WERI-Rb-1 (cell line): ENCODE data around the gene TRPV4.

ENCODE experiments used
- DNase-seq: peaks from one replicate; pipeline ENCODE4 v3.0.0-alpha.2; 2020
- H3K27ac ChIP-seq: fragments of 250-450 bp; sonication (Bioruptor Pico); 2 replicates; pipeline ENCODE4 v1.5.1; 2020; ENCODE audit warnings: mild to moderate bottlenecking, moderate library complexity
- H3K27me3 ChIP-seq: fragments of 250-450 bp; sonication (Bioruptor Pico); 2 replicates; pipeline ENCODE4 v1.5.1; 2021; ENCODE audit warnings: mild to moderate bottlenecking, low read depth, moderate library complexity; ENCODE audit not compliant: insufficient read depth, severe bottlenecking
- H3K36me3 ChIP-seq: fragments of 250-450 bp; sonication (Bioruptor Pico); 2 replicates; pipeline ENCODE4 v1.5.1; 2020; ENCODE audit warnings: mild to moderate bottlenecking, moderate library complexity
- H3K4me3 ChIP-seq: 2 replicates; pipeline ENCODE4 v1.5.1; 2011; ENCODE audit warnings: low read depth, mild to moderate bottlenecking, control low read depth, low read length
- H3K9me3 ChIP-seq: fragments of 250-450 bp; sonication (Bioruptor Pico); 2 replicates; pipeline ENCODE4 v1.5.1; 2021; ENCODE audit warnings: mild to moderate bottlenecking, moderate library complexity; ENCODE audit not compliant: severe bottlenecking
- TF ChIP-seq, protein P1 (sequence below): IDR thresholded peaks from 2 replicates; pipeline ENCODE4 v1.5.1; 2011; ENCODE audit warnings: low read depth, mild to moderate bottlenecking, control low read depth, inconsistent platforms, low read length

Gene TRPV4

DNA sequence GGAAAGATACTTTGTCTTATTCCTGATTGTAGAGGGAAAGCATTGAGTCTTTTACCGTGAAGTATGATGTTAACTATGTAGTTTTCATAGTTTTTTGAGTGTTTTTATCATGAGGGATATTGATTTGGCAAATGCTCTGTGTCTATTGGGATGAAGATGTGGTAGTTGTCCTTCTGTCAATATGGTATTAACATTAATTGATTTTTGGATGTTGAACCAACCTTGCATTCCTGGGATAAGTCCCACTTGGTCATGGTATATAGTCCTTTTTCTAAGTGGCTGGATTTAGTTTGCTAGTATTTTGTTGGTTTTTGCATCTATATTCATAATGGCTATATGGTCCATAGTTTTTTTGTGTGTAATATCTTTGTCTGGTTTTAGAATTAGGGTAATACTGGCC, 76.7 kb downstream of the TRPV4 start:
- Histone ChIP-seq H3K27me3 (no peaks in the 10 kb centered on the region), H3K4me3 (no peak overlapping the region), H3K9me3 (peaks cover 5% of the 10 kb centered on the region), H3K27ac (no peak overlapping the region), H3K36me3 (peaks cover 33% of the 10 kb centered on the region)
- DNase-seq, result no peak
- TF ChIP-seq, protein P1, sequence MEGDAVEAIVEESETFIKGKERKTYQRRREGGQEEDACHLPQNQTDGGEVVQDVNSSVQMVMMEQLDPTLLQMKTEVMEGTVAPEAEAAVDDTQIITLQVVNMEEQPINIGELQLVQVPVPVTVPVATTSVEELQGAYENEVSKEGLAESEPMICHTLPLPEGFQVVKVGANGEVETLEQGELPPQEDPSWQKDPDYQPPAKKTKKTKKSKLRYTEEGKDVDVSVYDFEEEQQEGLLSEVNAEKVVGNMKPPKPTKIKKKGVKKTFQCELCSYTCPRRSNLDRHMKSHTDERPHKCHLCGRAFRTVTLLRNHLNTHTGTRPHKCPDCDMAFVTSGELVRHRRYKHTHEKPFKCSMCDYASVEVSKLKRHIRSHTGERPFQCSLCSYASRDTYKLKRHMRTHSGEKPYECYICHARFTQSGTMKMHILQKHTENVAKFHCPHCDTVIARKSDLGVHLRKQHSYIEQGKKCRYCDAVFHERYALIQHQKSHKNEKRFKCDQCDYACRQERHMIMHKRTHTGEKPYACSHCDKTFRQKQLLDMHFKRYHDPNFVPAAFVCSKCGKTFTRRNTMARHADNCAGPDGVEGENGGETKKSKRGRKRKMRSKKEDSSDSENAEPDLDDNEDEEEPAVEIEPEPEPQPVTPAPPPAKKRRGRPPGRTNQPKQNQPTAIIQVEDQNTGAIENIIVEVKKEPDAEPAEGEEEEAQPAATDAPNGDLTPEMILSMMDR, result no peak

DNA sequence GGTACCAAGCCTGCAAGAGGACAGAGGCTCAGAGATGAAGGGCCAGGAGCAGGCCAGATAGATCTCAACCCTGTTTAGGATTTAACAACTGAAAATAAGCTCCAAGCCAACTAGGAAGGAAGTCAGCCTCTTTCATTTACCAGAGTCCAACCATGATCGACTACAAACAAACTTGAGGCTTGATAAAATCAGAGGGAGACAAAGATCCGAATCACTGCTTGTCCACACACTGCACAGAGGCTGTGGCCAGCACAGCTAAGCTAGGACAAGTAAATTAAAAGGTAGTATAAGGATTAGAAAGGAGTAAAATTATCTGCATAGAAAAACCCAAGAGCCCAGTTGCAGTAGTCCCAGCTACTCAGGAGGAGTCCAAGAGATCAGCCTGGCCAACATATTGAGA, 79.2 kb downstream of the TRPV4 start:
- Histone ChIP-seq H3K9me3 (peaks cover 5% of the 10 kb centered on the region), H3K27ac (peak overlapping the region; percentile 25; the same call in 1 of the 2 replicates)
- no peak for DNase-seq

DNA sequence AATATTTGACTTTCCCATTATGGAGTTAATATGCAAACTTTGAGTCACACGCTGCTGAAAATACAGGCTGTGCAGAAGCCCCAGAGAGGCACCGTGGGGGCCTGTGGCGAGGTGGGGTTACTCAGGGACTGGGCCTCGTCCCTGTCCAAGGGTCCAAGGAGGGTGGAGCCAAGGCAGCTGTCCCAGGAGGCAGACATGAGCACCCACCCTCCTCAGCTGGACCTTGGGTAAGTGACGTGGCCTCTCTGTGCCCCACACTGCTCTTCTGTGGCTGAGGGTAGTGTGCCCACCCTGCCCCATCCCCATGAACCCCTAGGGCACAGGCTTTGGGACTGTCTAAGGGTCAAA, 80.2 kb downstream of the TRPV4 start:
- peaks cover 36% of the 10 kb centered on the region for H3K36me3 ChIP-seq
- H3K27ac ChIP-seq, result peak overlapping the region; percentile 63

More for the DNA sequence above, 79.2 kb downstream of the TRPV4 start:
- TF ChIP-seq, protein P1, result no peak
- Histone ChIP-seq H3K36me3 (peaks cover 35% of the 10 kb centered on the region), H3K27me3 (no peaks in the 10 kb centered on the region), H3K4me3 (no peak overlapping the region)

DNA sequence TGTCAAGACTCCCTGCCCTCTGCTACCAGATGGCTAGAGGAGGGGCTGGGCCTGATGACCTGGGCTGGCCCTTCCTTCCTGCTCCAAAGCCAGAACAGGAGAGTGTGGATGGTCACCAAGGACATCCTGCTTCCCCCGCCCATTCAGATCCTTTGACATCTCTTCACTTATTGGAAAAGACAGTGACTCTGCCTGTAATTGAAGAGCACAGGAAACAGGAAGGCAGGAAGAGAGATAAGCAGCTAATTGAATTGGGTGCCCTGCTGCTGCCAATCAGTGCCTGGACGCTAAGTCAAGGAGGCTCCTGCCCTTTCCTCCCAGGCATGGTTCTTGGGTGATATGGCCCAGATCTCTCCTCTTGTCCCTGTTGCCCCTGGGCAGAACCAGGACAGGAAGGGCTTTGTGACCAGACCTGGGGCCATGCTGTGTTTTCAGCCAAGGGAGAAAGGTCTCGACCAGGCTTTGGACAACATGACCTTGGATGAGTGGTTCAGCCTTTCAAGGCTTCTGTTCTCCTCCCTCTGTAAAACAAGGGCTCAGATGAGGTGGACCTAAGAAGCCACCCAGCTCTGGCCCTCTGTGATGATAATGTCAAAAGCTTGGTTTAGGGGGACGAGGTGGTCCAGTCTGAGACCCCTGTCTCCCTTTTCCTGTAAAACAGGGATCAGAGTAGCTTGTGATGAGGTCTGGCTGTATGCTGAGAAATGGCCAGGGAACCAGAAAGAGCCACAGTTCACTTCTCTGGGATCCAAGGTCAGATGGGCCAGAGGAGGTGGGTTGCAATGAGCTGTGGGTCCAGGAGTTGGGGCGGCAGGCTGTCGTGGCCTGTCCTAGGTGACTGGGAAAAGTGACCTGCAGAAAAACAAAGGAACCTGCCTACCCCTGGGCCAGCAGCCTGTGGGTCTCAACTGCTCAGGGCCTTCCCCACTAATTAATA, 80.8 kb downstream of the TRPV4 start:
- TF ChIP-seq, protein P1, result no peak
- no peak overlapping the region for H3K4me3 ChIP-seq
- peaks cover 42% of the 10 kb centered on the region for H3K36me3 ChIP-seq
- peak overlapping the region; percentile 72 for H3K27ac ChIP-seq
- H3K27me3 ChIP-seq, result no peaks in the 10 kb centered on the region
- peak; percentile 91 for DNase-seq
- H3K9me3 ChIP-seq, result peaks cover 5% of the 10 kb centered on the region

More for the DNA sequence above, 80.2 kb downstream of the TRPV4 start:
- DNase-seq, result no peak
- no peak overlapping the region for H3K4me3 ChIP-seq
- peaks cover 5% of the 10 kb centered on the region for H3K9me3 ChIP-seq
- H3K27me3 ChIP-seq, result no peaks in the 10 kb centered on the region
- TF ChIP-seq, protein P1, result no peak

DNA sequence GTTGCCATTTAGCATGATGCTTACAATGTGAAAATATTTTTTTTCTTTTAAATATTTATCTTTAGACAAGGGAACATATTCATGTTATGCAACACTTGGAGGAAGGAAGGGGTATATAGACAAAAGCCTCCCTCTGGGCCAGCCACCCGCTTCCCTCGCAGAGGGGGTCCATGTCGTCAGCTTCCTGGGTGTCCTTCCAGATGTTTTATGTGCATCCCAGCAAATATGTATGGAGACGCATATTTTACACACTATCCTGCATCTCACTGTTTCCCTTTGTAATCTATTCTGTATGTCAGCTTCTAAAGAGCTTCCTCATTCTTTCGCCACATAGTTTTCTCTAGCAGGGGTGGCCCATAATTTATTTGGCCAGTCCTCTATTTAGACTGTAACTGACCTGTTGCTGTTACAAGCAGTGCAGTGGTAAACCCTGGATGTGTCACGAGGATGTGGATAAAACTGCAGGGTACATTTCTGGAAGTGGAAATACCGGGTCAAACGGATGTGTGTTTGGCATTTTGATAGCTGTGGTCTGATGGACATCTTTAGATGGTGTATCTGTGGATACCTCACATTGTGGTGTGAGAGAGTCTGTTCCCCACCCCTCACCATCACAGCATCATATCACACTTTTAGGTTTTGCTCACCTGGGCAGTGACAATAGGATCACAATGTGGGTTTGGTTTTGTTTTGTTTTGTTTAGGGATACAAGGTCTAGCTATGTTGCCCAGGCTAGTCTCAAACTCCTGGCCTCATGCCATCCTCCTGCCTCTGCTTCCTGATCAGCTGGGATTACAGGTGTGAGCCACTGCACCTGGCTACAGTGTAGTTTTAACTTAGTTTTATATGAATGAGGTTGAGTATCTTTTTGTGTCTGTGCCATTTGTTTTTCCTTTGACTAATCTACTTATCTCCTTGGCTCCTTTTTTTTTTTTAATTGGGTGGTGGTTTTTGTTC, 87.9 kb downstream of the TRPV4 start:
- Histone ChIP-seq H3K4me3 (no peak overlapping the region), H3K36me3 (peaks cover 83% of the 10 kb centered on the region), H3K27me3 (no peaks in the 10 kb centered on the region), H3K27ac (no peak overlapping the region), H3K9me3 (no peaks in the 10 kb centered on the region)
- TF ChIP-seq, protein P1, result no peak
- no peak for DNase-seq
